Naive thymus-derived CD8-positive, alpha-beta T cell (primary cell): ENCODE results near the gene TRPM2. TPM values are rescaled to one million over a fixed set of nuclear protein-coding genes. Genes with fewer than 3 reads are reported as not detected.

Experiments used
- ATAC-seq, 2 donors: fragments of 150-1000 bp; cut with Tn5 transposase in 1 of 2; sonication (Bioruptor Pico), chemical (Tn5 transposase) in 1 of 2; 1 replicate in 1 of 2; 2 replicates in 1 of 2; pipeline ENCODE4 v1.10.0; 2021; ENCODE audit warnings: mild to moderate bottlenecking in 2 of 2, moderate library complexity in 2 of 2
- POLR2A ChIA-PET: fragments of 350-600 bp; sonication (Branson Sonifier 250); formaldehyde crosslinking; loops from one replicate; lab custom pipeline; 2021; ENCODE audit warnings: antibody characterized with exemption; lab: Charles Lee
- DNase-seq, 10 donors: peaks; one replicate each; pipeline versions ENCODE4 v3.0.0 to v3.0.0-alpha.2; 2020 to 2022
- H3K27ac Mint-ChIP-seq, 10 donors: one replicate each; pipeline ENCODE4 v1.8.0; 2020 to 2022; ENCODE audit warnings: mild to moderate bottlenecking in 10 of 10, mixed read lengths in 10 of 10, moderate library complexity in 4 of 10, inconsistent platforms in 1 of 10
- H3K27me3 Mint-ChIP-seq, 5 donors: one replicate each; pipeline ENCODE4 v1.8.0; 2021 to 2022; ENCODE audit warnings: mixed read lengths in 5 of 5
- H3K36me3 Mint-ChIP-seq, 3 donors: one replicate each; pipeline ENCODE4 v1.8.0; 2020 to 2022; ENCODE audit warnings: mixed read lengths in 3 of 3, mild to moderate bottlenecking in 2 of 3, inconsistent platforms in 1 of 3
- H3K4me1 Mint-ChIP-seq, 4 donors: one replicate each; pipeline ENCODE4 v1.8.0; 2021 to 2022; ENCODE audit warnings: mixed read lengths in 4 of 4
- H3K4me3 Mint-ChIP-seq, 10 donors: one replicate each; pipeline ENCODE4 v1.8.0; 2020 to 2022; ENCODE audit warnings: mild to moderate bottlenecking in 10 of 10, mixed read lengths in 10 of 10, moderate library complexity in 6 of 10, inconsistent platforms in 1 of 10
- H3K9me3 Mint-ChIP-seq, 9 donors: one replicate each; pipeline ENCODE4 v1.8.0; 2020 to 2022; ENCODE audit warnings: mixed read lengths in 9 of 9, mild to moderate bottlenecking in 3 of 9, inconsistent platforms in 1 of 9, moderate library complexity in 1 of 9
- polyA plus RNA-seq, 3 donors: library from polyadenylated mRNA; unstranded; fragments of 300-500 nt; fragmentation: Illumina TruSeq; gene quantifications; one replicate each; pipeline ENCODE4 v1.2.3, GENCODE V29; 2021
- total RNA-seq, 8 experiments: library from RNA in 2 of 8; stranded (reverse) in 2 of 8; gene quantifications; one replicate each; pipeline ENCODE4 v1.2.3 and lab custom pipeline; 2021 to 2026

TRPM2 gene
- total and polyA plus RNA-seq, 5 experiments from 2014 or later = 0.20 to 1.2 (median 0.37) TPM

DNA sequence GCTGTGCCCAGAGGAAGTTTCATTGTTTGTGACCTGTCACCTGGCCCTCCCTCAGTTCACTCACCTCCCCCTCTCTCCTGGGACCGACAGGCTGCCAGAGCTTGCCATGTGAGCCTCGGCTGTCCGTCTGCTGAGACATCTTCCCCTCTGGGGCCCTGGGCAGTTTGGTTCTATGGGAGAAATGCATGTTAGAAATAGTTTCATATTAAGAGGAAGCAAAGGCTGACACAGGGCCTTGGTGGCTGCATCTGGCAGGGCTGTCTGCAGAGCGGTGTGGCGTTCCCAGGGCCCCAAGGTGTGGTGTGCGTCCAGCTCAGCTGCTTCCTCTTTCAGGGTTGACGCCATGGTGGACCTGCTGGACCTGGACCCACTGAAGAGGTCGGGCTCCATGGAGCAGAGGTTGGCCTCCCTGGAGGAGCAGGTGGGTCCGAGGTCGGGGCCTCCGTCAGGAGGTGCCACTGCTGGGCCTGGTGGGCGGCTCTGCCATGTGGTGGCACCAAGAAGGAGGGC, 69.9 kb downstream of the TRPM2 start:
- POLR2A ChIA-PET = no interaction called here
- Mint-ChIP-seq H3K27me3 (no peaks in the 10 kb centered on the region), H3K9me3 (peaks cover 0 to 11% (median 0%) of the 10 kb centered on the region in 9 donors), H3K4me3 (peak overlapping the region in 1 of 10 donors; percentile 48), H3K27ac (peak overlapping the region in 2 of 10 donors; percentile 25 to 83), H3K36me3 (no peaks in the 10 kb centered on the region), H3K4me1 (peaks cover 0 to 7% (median 0%) of the 10 kb centered on the region in 4 donors)
- no peak for ATAC-seq
- peak in 1 of 10 donors; percentile 23 for DNase-seq

DNA sequence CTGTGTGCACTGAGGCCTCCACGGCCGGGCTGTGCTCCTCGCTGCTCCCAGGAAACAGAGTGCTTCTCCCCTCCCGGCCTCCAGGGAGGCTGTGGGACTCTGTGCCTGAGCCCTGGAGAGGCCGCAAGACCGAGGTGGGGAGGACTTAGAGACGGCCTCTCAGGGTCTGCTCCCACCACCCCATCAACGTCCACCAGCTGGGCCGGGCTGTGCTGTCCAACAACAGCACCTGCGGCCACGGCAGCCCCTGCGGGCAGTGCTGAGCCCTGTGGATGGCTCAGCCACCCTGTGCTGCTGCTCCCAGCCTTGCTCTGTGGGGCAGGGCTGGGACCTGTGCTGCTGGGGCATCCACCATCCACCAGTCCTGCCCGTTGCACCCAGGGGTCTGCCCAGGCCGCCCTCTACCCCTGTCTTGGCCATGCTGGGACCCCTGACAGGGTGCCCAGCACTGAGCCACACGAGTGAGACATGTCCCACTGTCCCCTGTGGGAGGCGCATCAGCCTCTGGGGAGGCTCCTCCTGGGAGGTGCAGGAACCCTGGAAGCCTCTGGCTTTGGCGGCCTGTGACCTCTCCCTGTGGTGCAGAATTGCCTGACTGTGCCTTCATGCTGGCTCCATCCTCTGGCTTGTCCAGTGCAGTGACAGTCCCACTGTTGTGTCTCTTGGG, 70.7 kb downstream of the TRPM2 start:
- ATAC-seq (no peak), DNase-seq (peak in 1 of 10 donors; percentile 52)
- H3K36me3 Mint-ChIP-seq = no peaks in the 10 kb centered on the region
- peaks cover 0 to 7% (median under 1%) of the 10 kb centered on the region in 4 donors for H3K4me1 Mint-ChIP-seq
- H3K9me3 Mint-ChIP-seq = peaks cover 0 to 9% (median 2%) of the 10 kb centered on the region in 9 donors
- H3K4me3 Mint-ChIP-seq = no peak overlapping the region
- POLR2A ChIA-PET = no interaction called here
- H3K27ac Mint-ChIP-seq = no peak overlapping the region
- H3K27me3 Mint-ChIP-seq = no peaks in the 10 kb centered on the region

DNA sequence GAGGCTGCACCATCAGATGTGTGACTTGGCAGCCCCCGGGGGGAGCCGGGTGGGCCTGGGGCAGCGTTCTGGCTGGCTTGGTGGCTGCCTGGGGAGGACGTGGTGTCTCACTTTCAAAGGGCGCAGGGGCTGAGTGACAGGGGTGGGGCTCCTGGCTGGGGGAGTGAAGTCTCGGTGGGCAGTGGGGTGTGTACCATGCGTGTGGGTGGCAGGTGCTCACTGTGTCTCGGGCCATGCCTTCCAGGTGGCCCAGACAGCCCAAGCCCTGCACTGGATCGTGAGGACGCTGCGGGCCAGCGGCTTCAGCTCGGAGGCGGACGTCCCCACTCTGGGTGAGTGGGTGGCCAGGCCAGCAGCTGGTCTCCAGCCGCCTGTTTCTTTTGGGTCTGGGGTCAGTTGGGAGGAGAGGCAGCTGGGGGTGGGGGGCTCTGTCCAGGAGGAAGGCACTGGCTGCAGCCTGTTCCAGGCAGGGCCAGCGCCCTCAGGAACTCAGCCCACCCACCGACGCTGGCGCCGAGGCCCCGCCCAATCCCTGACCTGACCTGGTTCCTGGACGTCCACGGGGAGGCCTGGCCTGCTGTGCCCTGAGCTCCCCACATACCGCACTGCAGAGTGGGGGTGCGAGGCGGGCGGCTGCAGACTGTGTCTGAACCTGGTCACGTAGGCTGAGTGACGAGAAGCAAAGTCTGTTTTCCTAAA, 71.3 kb downstream of the TRPM2 start:
- Mint-ChIP-seq H3K27me3 (no peaks in the 10 kb centered on the region), H3K36me3 (peaks cover 0 to 2% (median 0%) of the 10 kb centered on the region in 3 donors), H3K9me3 (peaks cover 0 to 11% (median 2%) of the 10 kb centered on the region in 9 donors), H3K4me3 (no peak overlapping the region), H3K4me1 (peaks cover 0 to 2% (median under 1%) of the 10 kb centered on the region in 4 donors), H3K27ac (no peak overlapping the region)
- DNase-seq (peak in 1 of 10 donors; percentile 46), ATAC-seq (no peak)
- POLR2A ChIA-PET = no interaction called here

DNA sequence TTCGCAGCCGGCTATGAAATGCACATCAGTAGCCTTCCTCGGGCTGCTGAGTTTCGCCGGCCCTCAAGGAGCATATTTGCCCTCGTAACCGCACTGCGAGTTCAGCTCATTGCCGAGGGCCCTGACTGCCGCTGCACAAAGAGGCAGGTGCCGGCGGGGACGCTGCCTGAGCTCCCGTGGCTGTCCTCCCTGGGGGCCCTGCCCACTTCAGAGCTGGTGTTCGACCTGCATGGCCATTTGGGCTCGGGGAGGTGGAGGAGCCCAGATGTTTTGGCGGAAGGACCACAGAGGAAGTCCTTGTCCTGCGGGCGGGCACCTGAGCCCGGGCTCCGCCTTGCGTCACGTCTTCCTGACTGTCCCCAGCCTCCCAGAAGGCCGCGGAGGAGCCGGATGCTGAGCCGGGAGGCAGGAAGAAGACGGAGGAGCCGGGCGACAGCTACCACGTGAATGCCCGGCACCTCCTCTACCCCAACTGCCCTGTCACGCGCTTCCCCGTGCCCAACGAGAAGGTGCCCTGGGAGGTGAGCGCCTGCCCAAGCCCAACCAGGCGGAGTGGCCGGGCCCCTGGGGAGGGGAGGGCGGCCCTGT, 72.0 kb downstream of the TRPM2 start:
- H3K9me3 Mint-ChIP-seq = peaks cover 1 to 16% (median 6%) of the 10 kb centered on the region in 9 donors
- peaks cover 0 to 2% (median under 1%) of the 10 kb centered on the region in 4 donors for H3K4me1 Mint-ChIP-seq
- peaks cover 0 to 7% (median 0%) of the 10 kb centered on the region in 3 donors for H3K36me3 Mint-ChIP-seq
- DNase-seq (peak in 1 of 10 donors; percentile 55), ATAC-seq (no peak)
- POLR2A ChIA-PET = no interaction called here
- H3K27ac Mint-ChIP-seq = no peak overlapping the region
- no peaks in the 10 kb centered on the region for H3K27me3 Mint-ChIP-seq
- H3K4me3 Mint-ChIP-seq = peak overlapping the region in 1 of 10 donors; percentile 19

DNA sequence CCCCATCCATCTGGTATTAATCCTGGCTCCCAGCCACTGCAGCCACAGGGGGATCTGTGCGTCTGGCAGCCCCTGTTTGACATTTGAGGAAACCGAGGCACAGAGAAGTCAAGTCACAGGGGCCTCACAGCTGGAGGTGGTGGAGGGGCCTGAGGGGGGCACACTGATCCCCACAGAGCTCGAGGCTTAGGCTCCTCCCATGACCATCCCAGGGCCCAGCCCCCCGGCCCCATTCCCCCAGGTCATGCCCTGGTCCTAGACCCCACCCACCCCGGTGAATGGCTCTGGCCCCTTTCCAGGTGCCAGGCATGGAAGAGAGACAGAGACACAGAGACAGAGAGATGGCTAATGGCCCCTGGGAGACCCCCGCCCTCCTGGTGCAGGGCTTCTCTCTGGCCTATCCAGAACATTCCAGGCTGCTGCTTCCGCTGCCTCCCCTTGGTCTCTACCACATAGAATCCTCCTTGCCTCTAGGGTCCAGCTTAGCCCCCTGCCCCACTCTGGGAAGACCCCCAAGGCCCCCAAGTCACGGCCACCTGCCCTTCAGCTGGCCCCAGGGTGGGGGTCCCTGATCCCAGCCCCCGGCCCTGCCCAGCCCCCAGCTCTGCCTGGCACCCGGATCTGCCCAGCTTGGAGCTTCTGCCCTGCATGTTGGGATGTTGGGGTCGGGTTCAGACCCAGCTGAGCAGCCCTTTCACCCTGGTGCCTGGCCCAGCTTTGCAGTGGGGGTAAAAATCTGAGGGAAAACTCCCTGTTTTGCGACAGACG, 72.7 kb downstream of the TRPM2 start:
- DNase-seq = peak in 1 of 10 donors; percentile 56
- POLR2A ChIA-PET = no interaction called here
- peaks cover 1 to 21% (median 11%) of the 10 kb centered on the region in 9 donors for H3K9me3 Mint-ChIP-seq
- peaks cover 0 to 2% (median under 1%) of the 10 kb centered on the region in 4 donors for H3K4me1 Mint-ChIP-seq
- no peak for ATAC-seq
- no peaks in the 10 kb centered on the region for H3K27me3 Mint-ChIP-seq
- peaks cover 0 to 11% (median 2%) of the 10 kb centered on the region in 3 donors for H3K36me3 Mint-ChIP-seq
- no peak overlapping the region for H3K4me3 Mint-ChIP-seq
- no peak overlapping the region for H3K27ac Mint-ChIP-seq

DNA sequence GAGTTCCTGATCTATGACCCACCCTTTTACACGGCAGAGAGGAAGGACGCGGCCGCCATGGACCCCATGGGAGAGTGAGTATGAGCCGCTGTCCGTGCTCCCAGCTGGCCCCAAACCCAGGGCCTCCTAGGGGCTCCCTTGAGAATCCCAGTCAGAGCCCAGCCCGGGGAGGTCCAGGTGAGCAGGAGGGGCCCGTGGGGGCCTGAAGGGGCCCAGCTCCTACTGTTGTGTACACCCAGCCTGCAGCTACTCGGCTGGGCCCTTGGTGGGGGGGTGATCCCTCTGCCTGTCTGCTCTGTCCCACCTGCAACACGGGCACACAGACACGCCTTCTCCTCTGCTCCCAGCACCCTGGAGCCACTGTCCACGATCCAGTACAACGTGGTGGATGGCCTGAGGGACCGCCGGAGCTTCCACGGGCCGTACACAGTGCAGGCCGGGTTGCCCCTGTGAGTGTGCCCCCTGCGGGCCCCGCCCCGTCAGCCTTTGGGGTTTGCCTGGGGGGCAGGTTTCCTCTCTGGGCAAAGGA, 73.3 kb downstream of the TRPM2 start:
- Mint-ChIP-seq H3K4me1 (peaks cover 0 to 2% (median under 1%) of the 10 kb centered on the region in 4 donors), H3K4me3 (no peak overlapping the region), H3K36me3 (peaks cover 0 to 13% (median 2%) of the 10 kb centered on the region in 3 donors), H3K9me3 (peaks cover 1 to 27% (median 15%) of the 10 kb centered on the region in 9 donors), H3K27me3 (no peaks in the 10 kb centered on the region), H3K27ac (no peak overlapping the region)
- DNase-seq (peak in 1 of 10 donors; percentile 18), ATAC-seq (no peak)
- POLR2A ChIA-PET = no interaction called here

DNA sequence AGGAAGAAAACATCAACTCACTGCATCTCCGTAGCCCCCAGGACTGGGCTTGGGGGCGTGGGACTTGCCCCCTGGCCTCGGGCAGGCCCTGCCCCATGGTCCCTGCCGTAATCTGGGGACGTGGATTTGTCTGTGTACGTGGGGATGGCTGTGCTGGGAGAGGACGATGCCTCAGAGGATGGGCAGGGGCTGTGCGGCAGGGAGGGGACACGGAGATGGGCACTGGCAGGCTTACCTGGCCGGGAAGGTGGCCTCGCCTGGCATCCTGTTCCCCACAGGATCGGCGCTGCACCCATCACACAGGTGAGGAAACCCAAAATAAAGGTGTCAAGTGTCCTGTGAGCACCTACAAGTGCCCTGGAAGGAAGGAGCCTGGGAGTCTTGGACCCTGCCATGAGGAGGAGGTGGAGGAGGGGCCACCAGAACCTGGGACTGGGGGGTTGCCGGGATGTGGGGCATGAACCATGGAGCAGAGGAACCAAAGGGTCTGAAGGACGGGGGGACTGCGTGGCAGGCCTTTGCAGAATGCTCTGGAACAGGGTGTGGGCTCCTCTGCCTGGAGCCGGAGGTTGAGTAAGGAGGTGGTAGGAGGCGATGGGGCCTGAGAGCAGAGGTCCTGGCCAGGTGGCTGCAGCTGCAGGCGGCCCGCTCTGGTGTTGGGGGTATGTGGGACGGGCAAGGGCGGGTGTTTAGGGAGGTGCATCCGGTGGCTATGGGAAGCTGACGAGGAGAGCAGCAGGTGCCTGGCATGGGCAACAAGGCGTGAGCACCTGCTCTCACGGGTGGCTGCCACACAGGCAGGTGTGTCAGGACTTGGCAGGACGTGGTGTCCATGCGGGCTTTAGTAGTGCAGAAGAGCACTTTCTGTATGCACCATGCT, 74.1 kb downstream of the TRPM2 start:
- Mint-ChIP-seq H3K27ac (peak overlapping the region in 3 of 10 donors; percentile 22 to 86 (median 31)), H3K4me3 (no peak overlapping the region), H3K9me3 (peaks cover 2 to 33% (median 19%) of the 10 kb centered on the region in 9 donors), H3K27me3 (no peaks in the 10 kb centered on the region), H3K4me1 (peaks cover 0 to 2% (median under 1%) of the 10 kb centered on the region in 4 donors), H3K36me3 (peaks cover 0 to 20% (median 2%) of the 10 kb centered on the region in 3 donors)
- DNase-seq (peak in 2 of 10 donors; percentile 16 to 63), ATAC-seq (no peak)
- POLR2A ChIA-PET = no interaction called here

DNA sequence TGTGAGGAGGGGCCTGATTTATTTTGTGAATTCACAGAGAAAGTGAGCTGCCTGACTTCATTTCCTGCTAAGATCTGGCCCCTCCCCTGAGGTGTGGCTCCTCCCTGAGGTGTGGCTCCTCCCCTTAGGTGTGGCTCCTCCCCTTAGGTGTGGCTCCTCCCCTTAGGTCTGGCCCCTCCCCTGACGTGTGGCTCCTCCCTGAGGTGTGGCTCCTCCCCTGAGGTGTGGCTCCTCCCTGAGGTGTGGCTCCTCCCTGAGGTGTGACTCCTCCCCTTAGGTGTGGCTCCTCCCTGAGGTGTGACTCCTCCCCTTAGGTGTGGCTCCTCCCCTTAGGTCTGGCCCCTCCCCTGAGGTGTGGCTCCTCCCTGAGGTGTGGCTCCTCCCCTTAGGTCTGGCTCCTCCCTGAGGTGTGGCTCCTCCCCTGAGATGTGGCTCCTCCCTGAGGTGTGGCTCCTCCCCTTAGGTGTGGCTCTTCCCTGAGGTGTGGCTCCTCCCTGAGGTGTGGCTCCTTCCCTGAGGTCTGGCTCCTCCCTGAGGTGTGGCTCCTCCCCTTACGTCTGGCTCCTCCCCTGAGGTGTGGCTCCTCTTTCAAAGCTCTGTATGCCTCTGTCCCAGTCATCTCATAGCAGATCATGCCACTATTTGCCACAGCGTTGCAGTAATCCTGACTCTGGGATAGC, 75.0 kb downstream of the TRPM2 start:
- H3K4me3 Mint-ChIP-seq = no peak overlapping the region
- peak overlapping the region in 2 of 10 donors; percentile 47 to 53 for H3K27ac Mint-ChIP-seq
- POLR2A ChIA-PET = no interaction called here
- peaks cover 0 to 20% (median 2%) of the 10 kb centered on the region in 3 donors for H3K36me3 Mint-ChIP-seq
- H3K27me3 Mint-ChIP-seq = no peaks in the 10 kb centered on the region
- DNase-seq = peak; percentile 36 to 77 (median 68)
- peaks cover 0 to 2% (median under 1%) of the 10 kb centered on the region in 4 donors for H3K4me1 Mint-ChIP-seq
- peaks cover 2 to 33% (median 19%) of the 10 kb centered on the region in 9 donors for H3K9me3 Mint-ChIP-seq
- peak; percentile 57 to 86 for ATAC-seq

DNA sequence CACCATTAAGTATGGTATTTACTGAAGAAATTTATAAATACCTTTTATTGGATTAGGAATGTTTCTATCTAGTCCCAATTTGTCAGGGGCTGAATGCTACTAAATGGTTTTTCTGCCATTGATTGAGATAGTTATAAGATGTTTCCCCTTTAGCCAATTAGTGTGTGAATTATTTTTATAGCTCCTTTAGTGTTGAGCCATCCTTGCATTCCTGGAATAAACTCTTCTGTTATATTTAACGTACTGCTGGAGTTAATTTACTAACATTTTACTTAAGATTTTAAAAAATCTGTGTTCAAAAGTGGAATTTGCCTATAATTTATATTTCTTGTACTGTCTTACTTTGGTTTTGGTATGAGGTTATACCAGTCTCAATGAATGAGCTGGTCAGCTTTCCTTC, 76.5 kb downstream of the TRPM2 start:
- H3K27me3 Mint-ChIP-seq = no peaks in the 10 kb centered on the region
- ATAC-seq (no peak), DNase-seq (no peak)
- H3K36me3 Mint-ChIP-seq = peaks cover 0 to 20% (median 2%) of the 10 kb centered on the region in 3 donors
- no peak overlapping the region for H3K4me3 Mint-ChIP-seq
- H3K9me3 Mint-ChIP-seq = peaks cover 2 to 35% (median 19%) of the 10 kb centered on the region in 9 donors
- POLR2A ChIA-PET = interaction anchor here (0.6 kb wide), 1 partner anchor 512 kb away, joined by 3 read pairs; no protein-coding TSS in a partner anchor
- peaks cover 0 to 5% (median under 1%) of the 10 kb centered on the region in 4 donors for H3K4me1 Mint-ChIP-seq
- H3K27ac Mint-ChIP-seq = no peak overlapping the region

DNA sequence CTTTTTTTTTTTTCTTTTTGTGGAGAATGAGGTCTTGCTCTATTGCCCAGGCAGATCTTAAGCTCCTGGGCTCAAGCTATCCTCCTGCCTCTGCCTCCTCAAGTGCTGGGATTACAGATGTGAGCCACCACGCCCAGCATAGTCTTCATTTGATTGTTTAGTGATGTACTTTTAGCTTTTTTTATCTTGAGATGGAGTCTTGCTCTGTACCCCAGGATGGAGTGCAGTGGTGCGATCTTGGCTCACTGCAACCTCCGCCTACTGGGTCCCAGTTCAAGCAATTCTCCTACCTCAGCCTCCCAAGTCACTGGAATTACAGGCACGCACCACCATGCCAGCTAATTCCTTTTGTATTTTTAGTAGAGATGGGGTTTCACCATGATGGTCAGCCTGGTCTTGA, 77.9 kb downstream of the TRPM2 start:
- Mint-ChIP-seq H3K4me1 (peaks cover 0 to 5% (median under 1%) of the 10 kb centered on the region in 4 donors), H3K9me3 (peaks cover 2 to 35% (median 19%) of the 10 kb centered on the region in 9 donors), H3K27ac (no peak overlapping the region), H3K36me3 (peaks cover 0 to 20% (median 2%) of the 10 kb centered on the region in 3 donors), H3K27me3 (no peaks in the 10 kb centered on the region), H3K4me3 (no peak overlapping the region)
- DNase-seq (peak in 1 of 10 donors; percentile 26), ATAC-seq (no peak)
- POLR2A ChIA-PET = interaction anchor here (0.7 kb wide), 1 partner anchor 98 kb away, joined by 3 read pairs; no protein-coding TSS in a partner anchor
